Esophagus (tissue), 2 donors: ENCODE measurements around the gene KIAA0753. TPM values are rescaled to one million over a fixed set of nuclear protein-coding genes. Genes with fewer than 3 reads are reported as not detected.

Source experiments
- H3K27ac ChIP-seq, 2 donors: one replicate each; pipeline ENCODE4 v1.5.1; 2013; ENCODE audit warnings: low read depth in 2 of 2, mild to moderate bottlenecking in 2 of 2, inconsistent platforms in 1 of 2, low read length in 1 of 2, moderate library complexity in 1 of 2
- H3K27me3 ChIP-seq, 2 donors: one replicate each; pipeline ENCODE4 v1.6.1; 2013; ENCODE audit warnings: low read length in 2 of 2, control low read depth in 1 of 2, mild to moderate bottlenecking in 1 of 2; ENCODE audit not compliant: insufficient read depth in 2 of 2, control insufficient read depth in 1 of 2
- H3K36me3 ChIP-seq, 2 donors: one replicate each; pipeline ENCODE4 v1.6.1; 2013; ENCODE audit warnings: low read length in 1 of 2; ENCODE audit not compliant: control insufficient read depth in 2 of 2, insufficient read depth in 2 of 2
- H3K4me1 ChIP-seq, 2 donors: one replicate each; pipeline ENCODE4 v1.6.1; 2013; ENCODE audit warnings: low read length in 1 of 2; ENCODE audit not compliant: control insufficient read depth in 2 of 2, insufficient read depth in 2 of 2
- H3K4me3 ChIP-seq, 2 donors: one replicate each; pipeline ENCODE4 v1.5.1; 2013; ENCODE audit warnings: low read length in 2 of 2, mild to moderate bottlenecking in 2 of 2, low read depth in 1 of 2, moderate library complexity in 1 of 2
- H3K9me3 ChIP-seq, 2 donors: one replicate each; pipeline ENCODE4 v1.6.1; 2013; ENCODE audit warnings: mild to moderate bottlenecking in 2 of 2, low read depth in 1 of 2, low read length in 1 of 2, moderate library complexity in 1 of 2; ENCODE audit not compliant: control insufficient read depth in 2 of 2, insufficient read depth in 1 of 2
- WGBS, 2 donors: extraction: QIAGEN DNeasy Blood & Tissue Kit; methylation state at CpG; one replicate each; pipeline ENCODE4 v1.1.7; 2013; 5-methylcytosine and 5-hydroxymethylcytosine counted together
- polyA plus RNA-seq, 2 donors: library from polyadenylated mRNA; stranded (reverse); fragments of 200-250 nt; gene quantifications; one replicate each; pipeline ENCODE4 v1.2.3, GENCODE V29; 2013
- donor health status: healthy with polysubstance abuse.
- donor health status: Bipolar disorder and iron deficiency.

Gene KIAA0753
- polyA plus RNA-seq, 2 donors: 5.8 to 6.7 TPM

- Histone ChIP-seq H3K4me1 (no peaks in the 10 kb centered on the region), H3K4me3 (no peak overlapping the region), H3K36me3 (no peaks in the 10 kb centered on the region), H3K27me3 (no peaks in the 10 kb centered on the region), H3K27ac (no peak overlapping the region), H3K9me3 (no peaks in the 10 kb centered on the region)
- WGBS, 2 donors: 73 to 81% methylated on average over 10 of the region's 10 CpGs
Measured at GRCh38 chr17:6569370-6570285, 70.9 kb downstream of the KIAA0753 start.

- no peaks in the 10 kb centered on the region for H3K9me3 ChIP-seq
- no peaks in the 10 kb centered on the region for H3K4me1 ChIP-seq
- whole genome bisulfite sequencing, 2 donors: 50 to 73% methylated on average over 12 of the region's 12 CpGs
- H3K36me3 ChIP-seq: no peaks in the 10 kb centered on the region
- H3K4me3 ChIP-seq: peak overlapping the region in 1 of 2 donors; percentile 18
- H3K27ac ChIP-seq: peak overlapping the region; percentile 11 to 66
- H3K27me3 ChIP-seq: no peaks in the 10 kb centered on the region
Measured at GRCh38 chr17:6568184-6568758, 72.2 kb downstream of the KIAA0753 start.

- Histone ChIP-seq H3K27me3 (no peaks in the 10 kb centered on the region), H3K36me3 (no peaks in the 10 kb centered on the region), H3K27ac (peak overlapping the region; percentile 79 to 85), H3K4me1 (no peaks in the 10 kb centered on the region), H3K9me3 (no peaks in the 10 kb centered on the region), H3K4me3 (no peak overlapping the region)
- 45 to 55% methylated on average over 15 of the region's 15 CpGs for WGBS, 2 donors
Measured at GRCh38 chr17:6567528-6568183, 72.9 kb downstream of the KIAA0753 start.

- no peak overlapping the region for H3K27ac ChIP-seq
- peaks cover 0 to 3% of the 10 kb centered on the region in 2 donors for H3K4me1 ChIP-seq
- H3K27me3 ChIP-seq: no peaks in the 10 kb centered on the region
- no peaks in the 10 kb centered on the region for H3K9me3 ChIP-seq
- no peaks in the 10 kb centered on the region for H3K36me3 ChIP-seq
- no peak overlapping the region for H3K4me3 ChIP-seq
Measured at GRCh38 chr17:6561446-6561845, 79.1 kb downstream of the KIAA0753 start.

GRCh38 chr17:6560496-6560895 is 80.0 kb downstream of the KIAA0753 start:
- Histone ChIP-seq H3K36me3 (no peaks in the 10 kb centered on the region), H3K27ac (no peak overlapping the region), H3K4me3 (no peak overlapping the region), H3K4me1 (peaks cover 0 to 4% of the 10 kb centered on the region in 2 donors), H3K27me3 (no peaks in the 10 kb centered on the region), H3K9me3 (no peaks in the 10 kb centered on the region)
- 84 to 89% methylated on average over 3 of the region's 3 CpGs for WGBS, 2 donors

- no peaks in the 10 kb centered on the region for H3K27me3 ChIP-seq
- no peaks in the 10 kb centered on the region for H3K9me3 ChIP-seq
- no peaks in the 10 kb centered on the region for H3K36me3 ChIP-seq
- no peak overlapping the region for H3K4me3 ChIP-seq
- 94 to 95% methylated on average over 5 of the region's 5 CpGs for WGBS, 2 donors
- no peak overlapping the region for H3K27ac ChIP-seq
- H3K4me1 ChIP-seq: peaks cover 4% of the 10 kb centered on the region in 2 donors
Measured at GRCh38 chr17:6559753-6560215, 80.7 kb downstream of the KIAA0753 start.

- Histone ChIP-seq H3K27me3 (no peaks in the 10 kb centered on the region), H3K9me3 (no peaks in the 10 kb centered on the region), H3K36me3 (no peaks in the 10 kb centered on the region), H3K4me1 (peaks cover 4% of the 10 kb centered on the region in 2 donors), H3K4me3 (no peak overlapping the region), H3K27ac (no peak overlapping the region)
- WGBS, 2 donors: 71 to 73% methylated on average over 11 of the region's 11 CpGs
Measured at GRCh38 chr17:6558932-6559752, 81.4 kb downstream of the KIAA0753 start.

GRCh38 chr17:6558276-6558675 is 82.2 kb downstream of the KIAA0753 start:
- H3K36me3 ChIP-seq: no peaks in the 10 kb centered on the region
- peak overlapping the region in 1 of 2 donors; percentile 2 for H3K27ac ChIP-seq
- no peak overlapping the region for H3K4me3 ChIP-seq
- H3K4me1 ChIP-seq: peaks cover 6 to 9% of the 10 kb centered on the region in 2 donors
- H3K27me3 ChIP-seq: no peaks in the 10 kb centered on the region
- H3K9me3 ChIP-seq: no peaks in the 10 kb centered on the region
- 67 to 70% methylated on average over 6 of the region's 6 CpGs for WGBS, 2 donors

GRCh38 chr17:6557040-6557438 is 83.5 kb downstream of the KIAA0753 start:
- H3K27ac ChIP-seq: peak overlapping the region; percentile 72 to 78

More at GRCh38 chr17:6557040-6557438, 83.5 kb downstream of the KIAA0753 start:
- no peaks in the 10 kb centered on the region for H3K27me3 ChIP-seq
- no peaks in the 10 kb centered on the region for H3K9me3 ChIP-seq
- peak overlapping the region; percentile 46 to 67 for H3K4me3 ChIP-seq
- H3K4me1 ChIP-seq: peaks cover 6 to 10% of the 10 kb centered on the region in 2 donors
- 51 to 52% methylated on average over 9 of the region's 9 CpGs for WGBS, 2 donors
- H3K36me3 ChIP-seq: no peaks in the 10 kb centered on the region
